NCI-H2081 treated with DMSO at 0.1 percent for 48 hours (cell line): Measurements from ENCODE around the gene TMCC2.
"Not testable (repeated sequence)": the region's sequence is repeated elsewhere in the genome, so short reads cannot be mapped to it uniquely, and the experiment has no call there.

Source experiments
- DNase-seq: peaks from one replicate; lab custom pipeline; 2025; lab: John Stamatoyannopoulos, UW

Gene TMCC2

GRCh38 chr1:205227584-205228013 is at the start of gene TMCC2:
TSS of gene TMCC2 (plus strand) at chr1:205227946. CDS start at chr1:205228565, 619 bp downstream.
- DNase-seq = peak; percentile 49

GRCh38 chr1:205179842-205180241 is 47.9 kb upstream of the TMCC2 start:
- no peak for DNase-seq

GRCh38 chr1:205180331-205180730 is 47.4 kb upstream of the TMCC2 start:
- DNase-seq = not testable (repeated sequence)

GRCh38 chr1:205182930-205183329 is 44.8 kb upstream of the TMCC2 start:
- no peak for DNase-seq

GRCh38 chr1:205183676-205184335 is 43.9 kb upstream of the TMCC2 start:
- no peak for DNase-seq

- no peak for DNase-seq
Measured at GRCh38 chr1:205186191-205186590, 41.6 kb upstream of the TMCC2 start.

- no peak for DNase-seq
Measured at GRCh38 chr1:205187420-205187819, 40.3 kb upstream of the TMCC2 start.

GRCh38 chr1:205188098-205188497 is 39.6 kb upstream of the TMCC2 start:
- no peak for DNase-seq

GRCh38 chr1:205188596-205188995 is 39.1 kb upstream of the TMCC2 start:
- DNase-seq = no peak

- DNase-seq = no peak
Measured at GRCh38 chr1:205189131-205189530, 38.6 kb upstream of the TMCC2 start.

- DNase-seq = no peak
Measured at GRCh38 chr1:205190845-205191577, 36.7 kb upstream of the TMCC2 start.

GRCh38 chr1:205191622-205192021 is 36.1 kb upstream of the TMCC2 start:
- DNase-seq = no peak

GRCh38 chr1:205192287-205192686 is 35.5 kb upstream of the TMCC2 start:
- no peak for DNase-seq

GRCh38 chr1:205199090-205199930 is 28.4 kb upstream of the TMCC2 start:
- DNase-seq = no peak

GRCh38 chr1:205199931-205200299 is 27.8 kb upstream of the TMCC2 start:
- no peak for DNase-seq

- no peak for DNase-seq
Measured at GRCh38 chr1:205204552-205204951, 23.2 kb upstream of the TMCC2 start.

- no peak for DNase-seq
Measured at GRCh38 chr1:205205055-205205454, 22.7 kb upstream of the TMCC2 start.

- no peak for DNase-seq
Measured at GRCh38 chr1:205208811-205209210, 18.9 kb upstream of the TMCC2 start.

GRCh38 chr1:205210756-205211168 is 17.0 kb upstream of the TMCC2 start:
- DNase-seq = no peak

GRCh38 chr1:205211169-205211838 is 16.4 kb upstream of the TMCC2 start, which contains the start of gene DSTYK:
TSS of gene DSTYK (minus strand) at chr1:205211702. CDS start at chr1:205211535, 167 bp downstream.
- peak; percentile 65 for DNase-seq

- DNase-seq = no peak
Measured at GRCh38 chr1:205211839-205212536, 15.8 kb upstream of the TMCC2 start.
